RWPE1 (cell line): ENCODE data around the gene NOL4L.
A peak's percentile ranks its signal among the peaks of the same experiment; 100 is the strongest.

Source experiments
- CTCF ChIA-PET: fragments of 350-600 bp; sonication (Branson Sonifier 250); formaldehyde crosslinking; extraction: SDS; loops from one replicate; lab custom pipeline; 2021; lab: Yijun Ruan, JAX
- POLR2A ChIA-PET: fragments of 400-600 bp; formaldehyde crosslinking; extraction: SDS; loops from one replicate; lab custom pipeline; 2020; ENCODE audit warnings: antibody characterized with exemption; ENCODE audit not compliant: low non-redundant PET; lab: Yijun Ruan, JAX
- DNase-seq: peaks from one replicate; pipeline ENCODE4 v3.0.0; 2012; ENCODE audit warnings: low spot score
- H3K27ac ChIP-seq: fragments of 450-650 bp; 2 replicates; pipeline ENCODE4 v1.5.1; 2017
- TF ChIP-seq, protein P1 (sequence below): fragments of 450-650 bp; conservative IDR thresholded peaks from 2 replicates; pipeline ENCODE4 v1.5.1; 2017; ENCODE audit warnings: low read depth, mild to moderate bottlenecking

The NOL4L gene

DNA sequence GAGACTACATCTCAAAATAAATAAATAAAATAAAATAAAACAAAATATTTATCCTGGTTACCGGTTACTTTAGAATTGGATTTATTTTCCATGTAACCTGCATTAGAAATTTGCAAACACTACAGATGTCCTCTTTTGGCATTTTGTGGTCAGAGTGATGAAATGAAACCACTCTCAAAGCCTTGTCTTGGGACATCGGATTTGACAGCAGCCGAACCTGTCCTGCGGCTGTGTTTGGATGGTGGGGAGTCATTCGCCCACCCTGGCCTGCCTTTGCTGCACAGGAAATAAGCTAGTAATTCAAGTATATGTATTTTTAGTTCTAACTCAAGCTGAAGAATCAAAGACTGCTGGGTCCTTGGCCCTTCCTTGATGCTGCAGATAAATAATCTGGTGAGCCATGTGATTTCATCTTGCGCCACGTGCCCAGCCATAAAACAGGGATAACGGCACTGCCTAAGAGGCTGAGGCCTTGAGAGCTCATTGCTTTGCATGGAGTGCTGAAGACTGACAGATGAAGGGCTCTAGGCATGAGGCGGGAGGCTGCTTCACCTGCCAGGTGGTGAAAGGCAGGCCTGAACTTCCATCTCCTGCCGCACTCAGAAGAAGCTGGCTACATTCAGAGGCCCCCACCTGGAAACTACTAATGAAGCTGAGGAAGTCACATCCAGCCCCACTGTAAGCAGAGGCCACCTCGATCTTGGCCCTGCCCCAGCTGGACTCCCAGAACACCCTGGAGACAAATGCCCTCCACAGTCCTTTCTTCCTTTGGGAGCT, 76.9 kb downstream of the NOL4L start:
- DNase-seq = no peak
- ChIA-PET POLR2A (no interaction called here), CTCF (interaction anchor here (0.5 to 1.6 kb wide), 5 partner anchors 10 to 77 kb away, joined by 3 read pairs; no protein-coding TSS in a partner anchor)
- no peak overlapping the region for H3K27ac ChIP-seq
- TF ChIP-seq, protein P1, sequence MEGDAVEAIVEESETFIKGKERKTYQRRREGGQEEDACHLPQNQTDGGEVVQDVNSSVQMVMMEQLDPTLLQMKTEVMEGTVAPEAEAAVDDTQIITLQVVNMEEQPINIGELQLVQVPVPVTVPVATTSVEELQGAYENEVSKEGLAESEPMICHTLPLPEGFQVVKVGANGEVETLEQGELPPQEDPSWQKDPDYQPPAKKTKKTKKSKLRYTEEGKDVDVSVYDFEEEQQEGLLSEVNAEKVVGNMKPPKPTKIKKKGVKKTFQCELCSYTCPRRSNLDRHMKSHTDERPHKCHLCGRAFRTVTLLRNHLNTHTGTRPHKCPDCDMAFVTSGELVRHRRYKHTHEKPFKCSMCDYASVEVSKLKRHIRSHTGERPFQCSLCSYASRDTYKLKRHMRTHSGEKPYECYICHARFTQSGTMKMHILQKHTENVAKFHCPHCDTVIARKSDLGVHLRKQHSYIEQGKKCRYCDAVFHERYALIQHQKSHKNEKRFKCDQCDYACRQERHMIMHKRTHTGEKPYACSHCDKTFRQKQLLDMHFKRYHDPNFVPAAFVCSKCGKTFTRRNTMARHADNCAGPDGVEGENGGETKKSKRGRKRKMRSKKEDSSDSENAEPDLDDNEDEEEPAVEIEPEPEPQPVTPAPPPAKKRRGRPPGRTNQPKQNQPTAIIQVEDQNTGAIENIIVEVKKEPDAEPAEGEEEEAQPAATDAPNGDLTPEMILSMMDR = no peak

DNA sequence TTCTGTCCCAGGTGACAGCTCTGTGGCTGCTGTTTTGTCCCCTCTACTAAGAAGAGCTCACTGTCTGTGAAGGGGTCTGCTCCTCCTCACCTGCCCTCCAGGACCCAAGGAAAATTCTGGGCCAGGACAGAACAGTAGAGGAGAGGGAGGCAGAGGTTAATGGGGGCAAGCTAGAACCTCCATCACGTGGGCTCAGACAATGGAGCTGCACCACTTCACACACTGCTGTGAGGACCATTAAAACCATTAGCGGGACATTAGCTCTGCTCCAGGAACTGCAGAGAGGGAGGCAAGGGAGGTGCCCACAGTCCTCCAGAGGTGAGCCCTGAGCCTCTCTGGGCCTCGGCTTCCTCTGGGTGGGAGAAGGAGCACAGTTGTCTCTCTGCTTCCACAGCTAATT, 78.4 kb downstream of the NOL4L start:
- CTCF ChIA-PET = no interaction called here
- POLR2A ChIA-PET = no interaction called here
- DNase-seq = no peak

DNA sequence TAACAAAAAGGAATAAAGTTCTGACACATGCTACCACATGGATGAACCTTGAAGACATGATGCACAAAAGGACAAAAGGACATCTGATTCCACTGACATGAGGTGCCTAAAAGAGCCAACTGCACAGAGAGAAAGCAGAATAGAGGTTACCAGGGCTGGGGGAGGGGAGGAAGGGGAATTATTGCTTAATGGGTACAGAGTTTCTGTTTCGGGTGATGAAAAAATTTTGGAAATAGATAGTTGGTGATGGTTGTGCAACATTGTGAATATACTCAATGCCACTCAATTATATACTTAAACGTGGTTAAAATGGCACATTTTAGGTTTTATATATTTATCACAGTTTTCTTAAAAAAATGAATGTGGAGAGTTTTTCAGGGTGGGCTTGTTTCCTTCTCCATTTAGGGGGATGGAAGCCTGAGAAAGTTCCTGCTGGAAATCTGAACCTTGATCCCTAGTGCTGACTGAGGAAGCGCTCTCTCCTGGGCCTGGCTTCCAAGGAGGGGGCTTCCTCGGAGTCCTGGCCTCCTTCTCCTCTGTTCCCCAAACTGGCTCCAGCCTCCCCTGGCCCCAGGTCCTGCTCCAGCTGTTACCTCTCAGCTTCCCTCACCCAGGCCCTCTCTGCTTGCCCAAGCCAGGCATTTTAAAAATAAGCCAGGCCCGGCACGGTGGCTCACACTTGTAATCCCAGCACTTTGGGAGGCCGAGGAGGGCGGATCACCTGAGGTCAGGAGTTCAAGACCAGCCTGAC, 79.2 kb downstream of the NOL4L start:
- ChIA-PET POLR2A (no interaction called here), CTCF (no interaction called here)
- TF ChIP-seq, protein P1 = no peak
- DNase-seq = no peak
- H3K27ac ChIP-seq = no peak overlapping the region

More for the DNA sequence above, 78.4 kb downstream of the NOL4L start:
- H3K27ac ChIP-seq = no peak overlapping the region
- TF ChIP-seq, protein P1 = no peak

DNA sequence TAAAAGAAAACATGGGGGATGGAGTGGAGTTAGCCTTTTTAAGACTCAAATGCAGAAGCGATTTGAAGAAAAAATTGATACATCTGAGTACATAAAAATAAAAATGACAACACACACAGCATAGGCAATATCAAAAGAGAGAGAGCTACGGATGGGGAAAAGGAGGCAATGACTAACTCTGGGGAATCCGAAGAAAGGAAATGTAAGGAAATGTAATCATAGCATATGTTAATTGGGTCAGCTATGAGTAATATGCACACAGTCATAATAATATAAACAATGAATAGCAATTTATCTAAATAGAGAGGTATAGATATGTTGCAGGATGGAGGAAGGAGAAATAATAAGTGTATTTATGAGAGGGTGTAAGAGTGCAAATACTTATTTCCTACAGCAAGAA, 83.4 kb downstream of the NOL4L start:
- peak; percentile 53 for DNase-seq
- POLR2A ChIA-PET = no interaction called here
- CTCF ChIA-PET = interaction anchor here (0.5 kb wide), 1 partner anchor 15 kb away, joined by 6 read pairs; no protein-coding TSS in a partner anchor
- no peak overlapping the region for H3K27ac ChIP-seq
- TF ChIP-seq, protein P1 = no peak

DNA sequence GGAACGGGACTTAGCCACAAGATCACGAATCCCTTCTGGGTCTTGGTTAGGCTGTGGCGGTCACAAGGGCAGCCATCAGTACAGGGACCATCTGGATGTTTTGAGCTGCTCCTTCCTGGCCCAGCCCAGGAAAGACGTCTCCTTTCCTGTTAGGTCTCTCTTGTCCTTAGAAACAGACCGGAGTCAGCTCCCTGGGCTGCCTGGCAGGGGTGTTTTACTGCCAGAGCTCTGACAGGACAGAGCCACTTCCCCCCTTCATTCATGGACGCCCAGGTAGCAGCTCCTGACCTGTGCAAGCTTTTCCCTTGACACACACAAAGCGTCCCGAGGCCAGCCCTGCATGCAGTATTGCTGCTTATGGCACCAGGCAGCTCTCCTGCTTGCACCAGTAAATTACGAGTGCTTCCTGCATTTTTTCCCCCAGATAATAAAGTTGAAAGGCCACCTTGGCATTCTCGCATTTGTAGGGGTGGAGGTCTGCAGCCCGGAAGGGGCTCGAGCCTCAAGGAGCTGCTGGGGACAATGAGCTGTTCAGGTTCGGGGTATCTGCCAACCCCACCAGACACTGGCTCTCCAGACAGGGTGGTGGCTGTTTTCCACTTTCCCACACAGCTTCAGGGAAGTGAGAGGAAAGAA, 87.4 kb downstream of the NOL4L start:
- no peak for DNase-seq
- H3K27ac ChIP-seq = no peak overlapping the region
- ChIA-PET CTCF (interaction anchor here (0.8 to 1.9 kb wide), 4 partner anchors 10 to 155 kb away, joined by 3 to 7 read pairs (median 6); no protein-coding TSS in a partner anchor), POLR2A (no interaction called here)
- TF ChIP-seq, protein P1 = no peak
